Sciatic nerve (tissue), 2 donors: Measurements from ENCODE around the gene STEEP1. TPM values are rescaled to one million over a fixed set of nuclear protein-coding genes. Genes with fewer than 3 reads are reported as not detected.

Experiments
- ATAC-seq: fragments of 200-7000 bp; cut with Tn5 transposase; one replicate; pipeline ENCODE4 v1.9.1; 2020; ENCODE audit warnings: mild to moderate bottlenecking, moderate library complexity
- DNase-seq: peaks from one replicate; pipeline ENCODE4 v3.0.0-alpha.2; 2020; ENCODE audit warnings: low spot score
- intact Hi-C: fragments of 100-400 bp; cut with DNase I; formaldehyde crosslinking; loops from one replicate; pipeline ENCODE4 v1.14.2; 2022
- total RNA-seq: library from RNA; stranded (reverse); fragmentation: NEBNext Ultra II Directional; extraction: Animal tissue kit (Norgen Biotek cat#: 25700); gene quantifications from one replicate; pipeline ENCODE4 v1.2.1, GENCODE V29; 2021
- donor health status: DM: no; HTN: no; CAD: no.
- donor health status: DM: no; HTN: no; CAD: no.

Gene STEEP1
- total RNA-seq, result 21.3 TPM

GRCh38 chrX:119565107-119565663, at the start of gene STEEP1:
Gene STEEP1, minus strand, starts transcription at chrX:119565409. Its CDS starts 54 bp downstream, at chrX:119565355.
- peak; percentile 97 for ATAC-seq
- DNase-seq, result peak; percentile 91
- intact Hi-C loops, result no loop called here

GRCh38 chrX:119614776-119615175, 49.6 kb upstream of the STEEP1 start:
- intact Hi-C loops, result no loop called here
- DNase-seq, result no peak

GRCh38 chrX:119607018-119607389, 41.8 kb upstream of the STEEP1 start:
- intact Hi-C loops, result no loop called here
- ATAC-seq, result peak; percentile 2

More at GRCh38 chrX:119614776-119615175, 49.6 kb upstream of the STEEP1 start:
- no peak for ATAC-seq

GRCh38 chrX:119606280-119607017, 41.2 kb upstream of the STEEP1 start, which contains the start of gene NKRF:
Gene NKRF, minus strand, starts transcription at chrX:119606424.
- peak; percentile 96 for ATAC-seq
- intact Hi-C loops, result no loop called here

More at GRCh38 chrX:119607018-119607389, 41.8 kb upstream of the STEEP1 start:
- no peak for DNase-seq

GRCh38 chrX:119605464-119606279, 40.5 kb upstream of the STEEP1 start:
- DNase-seq, result peak; percentile 71
- ATAC-seq, result peak; percentile 61
- intact Hi-C loops, result no loop called here

More at GRCh38 chrX:119606280-119607017, 41.2 kb upstream of the STEEP1 start, which contains the start of gene NKRF:
- peak; percentile 95 for DNase-seq

- intact Hi-C loops, result no loop called here
- ATAC-seq (no peak), DNase-seq (no peak)
Measured at GRCh38 chrX:119604766-119605463, 39.7 kb upstream of the STEEP1 start.

- intact Hi-C loops, result no loop called here
- ATAC-seq (no peak), DNase-seq (no peak)
Measured at GRCh38 chrX:119602701-119603255, 37.6 kb upstream of the STEEP1 start.

GRCh38 chrX:119589810-119590209, 24.6 kb upstream of the STEEP1 start:
- DNase-seq (no peak), ATAC-seq (no peak)
- intact Hi-C loops, result no loop called here

- DNase-seq (no peak), ATAC-seq (no peak)
- intact Hi-C loops, result no loop called here
Measured at GRCh38 chrX:119583431-119584059, 18.3 kb upstream of the STEEP1 start.

- intact Hi-C loops, result no loop called here
- DNase-seq (no peak), ATAC-seq (no peak)
Measured at GRCh38 chrX:119579414-119579813, 14.2 kb upstream of the STEEP1 start.

- intact Hi-C loops, result no loop called here
- DNase-seq (peak; percentile 92), ATAC-seq (peak; percentile 98)
Measured at GRCh38 chrX:119574394-119575266, 9.4 kb upstream of the STEEP1 start, which contains the start of gene UBE2A. Gene UBE2A, plus strand, starts transcription at chrX:119574563. Its CDS starts 149 bp downstream, at chrX:119574712.

- intact Hi-C loops, result no loop called here
- ATAC-seq, result peak; percentile 60
- peak; percentile 61 for DNase-seq
Measured at GRCh38 chrX:119573840-119574393, 8.7 kb upstream of the STEEP1 start.

- no peak for ATAC-seq
- intact Hi-C loops, result no loop called here
- no peak for DNase-seq
Measured at GRCh38 chrX:119573222-119573621, 8.0 kb upstream of the STEEP1 start.

GRCh38 chrX:119570351-119570835, 5.2 kb upstream of the STEEP1 start:
- intact Hi-C loops, result no loop called here

GRCh38 chrX:119552508-119552907, 12.7 kb downstream of the STEEP1 start:
- intact Hi-C loops, result no loop called here
- no peak for DNase-seq
- no peak for ATAC-seq

More at GRCh38 chrX:119570351-119570835, 5.2 kb upstream of the STEEP1 start:
- DNase-seq (no peak), ATAC-seq (no peak)

GRCh38 chrX:119549327-119550016, 15.7 kb downstream of the STEEP1 start:
- intact Hi-C loops, result no loop called here
- no peak for ATAC-seq
- DNase-seq, result no peak
